ENCODE results near the gene OTOP1.
"Not testable (repeated sequence)": the region's sequence is repeated elsewhere in the genome, so short reads cannot be mapped to it uniquely, and the experiment has no call there.

OTOP1 gene

GRCh38 chr4:4249866-4250265 lies 23.1 kb upstream of the OTOP1 start:
- Mint-ChIP-seq H3K4me3 (no peak overlapping the region), H3K27me3 (peaks cover 22% of the 10 kb centered on the region), H3K9me3 (no peaks in the 10 kb centered on the region), H3K36me3 (peaks cover 12% of the 10 kb centered on the region), H3K4me1 (peaks cover 30% of the 10 kb centered on the region), H3K27ac (no peak overlapping the region)
- CTCF ChIA-PET: interaction anchor here (1.5 kb wide), 1 partner anchor 86 kb away, joined by 6 read pairs; no protein-coding TSS in a partner anchor
- DNase-seq: no peak

- CTCF ChIA-PET: interaction anchor here (1.5 kb wide), 2 partner anchors 67 to 86 kb away, joined by 4 to 6 read pairs; no protein-coding TSS in a partner anchor
- not testable (repeated sequence) for DNase-seq, H3K9me3 Mint-ChIP-seq, H3K27ac Mint-ChIP-seq
- Mint-ChIP-seq H3K4me3 (peak overlapping the region; percentile 76), H3K4me1 (peaks cover 30% of the 10 kb centered on the region), H3K27me3 (peaks cover 19% of the 10 kb centered on the region), H3K36me3 (peaks cover 14% of the 10 kb centered on the region)
Measured at GRCh38 chr4:4249342-4249741, 22.6 kb upstream of the OTOP1 start.

- CTCF ChIA-PET: interaction anchor here (1.5 kb wide), 2 partner anchors 66 to 87 kb away, joined by 4 to 6 read pairs; no protein-coding TSS in a partner anchor
- peaks cover 16% of the 10 kb centered on the region for H3K27me3 Mint-ChIP-seq
- peaks cover 30% of the 10 kb centered on the region for H3K4me1 Mint-ChIP-seq
- H3K36me3 Mint-ChIP-seq: peaks cover 14% of the 10 kb centered on the region
- H3K9me3 Mint-ChIP-seq: no peaks in the 10 kb centered on the region
- DNase-seq: no peak
- H3K4me3 Mint-ChIP-seq: peak overlapping the region; percentile 76
- H3K27ac Mint-ChIP-seq: peak overlapping the region; percentile 97
Measured at GRCh38 chr4:4248885-4249203, 22.1 kb upstream of the OTOP1 start.

- CTCF ChIA-PET: interaction anchor here (1.5 kb wide), 2 partner anchors 65 to 88 kb away, joined by 4 to 6 read pairs; no protein-coding TSS in a partner anchor
- Mint-ChIP-seq H3K27ac (peak within 1 kb of the TSS; percentile 97), H3K4me3 (peak within 1 kb of the TSS; percentile 76), H3K9me3 (no peaks in the 10 kb centered on the region), H3K27me3 (peaks cover 13% of the 10 kb centered on the region), H3K36me3 (peaks cover 18% of the 10 kb centered on the region), H3K4me1 (peaks cover 30% of the 10 kb centered on the region)
- DNase-seq: peak; percentile 95
Measured at GRCh38 chr4:4248029-4248884, 21.5 kb upstream of the OTOP1 start, which contains the start of gene TMEM128. Gene TMEM128, minus strand, starts transcription at chr4:4248223. Its CDS starts 21 bp downstream, at chr4:4248202.

GRCh38 chr4:4247696-4248028 lies 20.9 kb upstream of the OTOP1 start:
- Mint-ChIP-seq H3K36me3 (peaks cover 19% of the 10 kb centered on the region), H3K9me3 (no peaks in the 10 kb centered on the region), H3K4me3 (peak overlapping the region; percentile 76), H3K4me1 (peaks cover 30% of the 10 kb centered on the region), H3K27me3 (peaks cover 12% of the 10 kb centered on the region), H3K27ac (peak overlapping the region; percentile 97)
- CTCF ChIA-PET: interaction anchor here (0.8 kb wide), 1 partner anchor 12 kb away, joined by 3 read pairs; no protein-coding TSS in a partner anchor
- DNase-seq: no peak

- H3K4me1 Mint-ChIP-seq: peaks cover 30% of the 10 kb centered on the region
- CTCF ChIA-PET: no interaction called here
- H3K27me3 Mint-ChIP-seq: peaks cover 5% of the 10 kb centered on the region
- H3K27ac Mint-ChIP-seq: no peak overlapping the region
- no peaks in the 10 kb centered on the region for H3K9me3 Mint-ChIP-seq
- H3K4me3 Mint-ChIP-seq: no peak overlapping the region
- H3K36me3 Mint-ChIP-seq: peaks cover 30% of the 10 kb centered on the region
- DNase-seq: no peak
Measured at GRCh38 chr4:4245172-4245571, 18.4 kb upstream of the OTOP1 start.

GRCh38 chr4:4239551-4239950 lies 12.8 kb upstream of the OTOP1 start:
- H3K4me1 Mint-ChIP-seq, H3K27me3 Mint-ChIP-seq, H3K9me3 Mint-ChIP-seq, DNase-seq, H3K4me3 Mint-ChIP-seq, CTCF ChIA-PET, H3K27ac Mint-ChIP-seq: not testable (repeated sequence)
- peaks cover 42% of the 10 kb centered on the region for H3K36me3 Mint-ChIP-seq

GRCh38 chr4:4233610-4234009 lies 6.9 kb upstream of the OTOP1 start:
- peaks cover 6% of the 10 kb centered on the region for H3K9me3 Mint-ChIP-seq
- no peak overlapping the region for H3K4me3 Mint-ChIP-seq
- peaks cover 21% of the 10 kb centered on the region for H3K36me3 Mint-ChIP-seq
- no peak overlapping the region for H3K27ac Mint-ChIP-seq
- DNase-seq: no peak
- CTCF ChIA-PET: no interaction called here
- no peaks in the 10 kb centered on the region for H3K4me1 Mint-ChIP-seq
- peaks cover 21% of the 10 kb centered on the region for H3K27me3 Mint-ChIP-seq

GRCh38 chr4:4228356-4228668 lies 1.6 kb upstream of the OTOP1 start:
- CTCF ChIA-PET: no interaction called here
- Mint-ChIP-seq H3K4me1 (peaks cover 8% of the 10 kb centered on the region), H3K4me3 (no peak overlapping the region)

GRCh38 chr4:4227510-4228355 lies 1.0 kb upstream of the OTOP1 start:
- CTCF ChIA-PET: no interaction called here
- peaks cover under 1% of the 10 kb centered on the region for H3K9me3 Mint-ChIP-seq
- peaks cover 7% of the 10 kb centered on the region for H3K36me3 Mint-ChIP-seq
- peaks cover 8% of the 10 kb centered on the region for H3K4me1 Mint-ChIP-seq
- H3K4me3 Mint-ChIP-seq: no peak overlapping the region
- peaks cover 78% of the 10 kb centered on the region for H3K27me3 Mint-ChIP-seq
- DNase-seq: no peak
- no peak overlapping the region for H3K27ac Mint-ChIP-seq

More at GRCh38 chr4:4228356-4228668, 1.6 kb upstream of the OTOP1 start:
- Mint-ChIP-seq H3K36me3 (peaks cover 7% of the 10 kb centered on the region), H3K9me3 (peaks cover 6% of the 10 kb centered on the region), H3K27ac (no peak overlapping the region), H3K27me3 (peaks cover 74% of the 10 kb centered on the region)
- DNase-seq: no peak

- H3K36me3 Mint-ChIP-seq: peaks cover 7% of the 10 kb centered on the region
- peaks cover 92% of the 10 kb centered on the region for H3K27me3 Mint-ChIP-seq
- no peak for DNase-seq
- H3K4me1 Mint-ChIP-seq: peaks cover 8% of the 10 kb centered on the region
- CTCF ChIA-PET: no interaction called here
- no peaks in the 10 kb centered on the region for H3K9me3 Mint-ChIP-seq
- no peak overlapping the region for H3K27ac Mint-ChIP-seq
- no peak overlapping the region for H3K4me3 Mint-ChIP-seq
Measured at GRCh38 chr4:4225915-4226605, 669 bp downstream of the OTOP1 start.

- no peaks in the 10 kb centered on the region for H3K36me3 Mint-ChIP-seq
- CTCF ChIA-PET: no interaction called here
Measured at GRCh38 chr4:4217113-4217512, 9.6 kb downstream of the OTOP1 start.

GRCh38 chr4:4216648-4217047 lies 10.1 kb downstream of the OTOP1 start:
- H3K36me3 Mint-ChIP-seq: no peaks in the 10 kb centered on the region
- H3K9me3 Mint-ChIP-seq: no peaks in the 10 kb centered on the region
- H3K27me3 Mint-ChIP-seq: peaks cover 9% of the 10 kb centered on the region
- CTCF ChIA-PET: no interaction called here
- H3K4me1 Mint-ChIP-seq: no peaks in the 10 kb centered on the region
- H3K27ac Mint-ChIP-seq: no peak overlapping the region
- DNase-seq: no peak
- H3K4me3 Mint-ChIP-seq: no peak overlapping the region

More at GRCh38 chr4:4217113-4217512, 9.6 kb downstream of the OTOP1 start:
- Mint-ChIP-seq H3K4me1 (no peaks in the 10 kb centered on the region), H3K4me3 (no peak overlapping the region), H3K9me3 (no peaks in the 10 kb centered on the region), H3K27ac (no peak overlapping the region), H3K27me3 (peaks cover 14% of the 10 kb centered on the region)
- DNase-seq: no peak

- H3K4me1 Mint-ChIP-seq, H3K9me3 Mint-ChIP-seq, DNase-seq, H3K4me3 Mint-ChIP-seq, H3K36me3 Mint-ChIP-seq, H3K27ac Mint-ChIP-seq, CTCF ChIA-PET: not testable (repeated sequence)
- H3K27me3 Mint-ChIP-seq: peaks cover 25% of the 10 kb centered on the region
Measured at GRCh38 chr4:4213674-4214073, 13.1 kb downstream of the OTOP1 start.
